ENCODE measurements around the gene PRR20E.

The PRR20E gene

GRCh38 chr13:57191667-57192066 is 24.7 kb downstream of the PRR20E start:
- no peak for DNase-seq (ENCODE audit: insufficient read length, low spot score)
- no peak for TF ChIP-seq CTCF (IDR thresholded peaks at IDR 0.05; ENCODE audit: insufficient read depth, missing control alignments)
- no peak for FAIRE-seq

GRCh38 chr13:57212989-57213388 is 46.0 kb downstream of the PRR20E start:
- no peak for DNase-seq (ENCODE audit: insufficient read length, low spot score)
- TF ChIP-seq CTCF (IDR thresholded peaks at IDR 0.05; ENCODE audit: insufficient read depth, missing control alignments): no peak
- no peak for FAIRE-seq
